ENCODE measurements around the gene L3MBTL2.

GRCh38 chr22:41229730-41230400 is 24.8 kb downstream of the L3MBTL2 start:
- TF ChIP-seq RXRA (IDR thresholded peaks at IDR 0.05) (no peak), CTCF (IDR thresholded peaks at IDR 0.05; ENCODE audit: low read depth, low read length, missing input control) (no peak), SP1 (IDR thresholded peaks at IDR 0.05) (no peak), GABPA (IDR thresholded peaks at IDR 0.05 in 1 of 2, conservative IDR thresholded peaks at IDR 0.05 in 1 of 2) (no peak), REST (IDR thresholded peaks at IDR 0.05) (no peak), TAF1 (conservative IDR thresholded peaks at IDR 0.05) (no peak), ZBTB33 (IDR thresholded peaks at IDR 0.05) (no peak), YY1 (IDR thresholded peaks at IDR 0.05) (no peak), NR2F2 (IDR thresholded peaks at IDR 0.05) (no peak), ATF3 (IDR thresholded peaks at IDR 0.05) (no peak), FOXA1 (IDR thresholded peaks at IDR 0.05) (no peak), MAX (IDR thresholded peaks at IDR 0.05) (no peak), JUND (IDR thresholded peaks at IDR 0.05) (no peak), RAD21 (IDR thresholded peaks at IDR 0.05) (no peak)
